A549 (cell line): ENCODE data around the gene EEFSEC. TPM values are rescaled to one million over a fixed set of nuclear protein-coding genes. Genes with fewer than 3 reads are reported as not detected.

Experiments used
- ATAC-seq, 2 experiments: fragments of 200-7000 bp in 1 of 2; fragments of >200 bp in 1 of 2; cut with Nextera tagmentation in 1 of 2; cut with Tn5 transposase in 1 of 2; 3 replicates each; pipeline versions ENCODE4 v1.8.0 to v1.9.1; 2018 to 2020; ENCODE audit warnings: mild to moderate bottlenecking in 1 of 2, moderate library complexity in 1 of 2
- CTCF ChIA-PET: fragments of 300-600 bp; sonication (Branson Sonifier 250); formaldehyde crosslinking; extraction: SDS; loops from one replicate; lab custom pipeline; 2021; ENCODE audit warnings: antibody characterized with exemption, inconsistent platforms; lab: Yijun Ruan, JAX
- POLR2A ChIA-PET: fragments of 350-600 bp; formaldehyde crosslinking; extraction: SDS; loops from one replicate; lab custom pipeline; 2021; ENCODE audit warnings: antibody characterized with exemption, inconsistent platforms; lab: Yijun Ruan, JAX
- DNase-seq, 2 experiments: peaks; one replicate each; pipeline versions ENCODE4 v3.0.0 to v3.0.0-alpha.2; 2011 to 2016; ENCODE audit warnings: low read depth in 1 of 2, low spot score in 1 of 2
- FAIRE-seq: peaks from 2 replicates; lab custom pipeline; 2011; peaks lifted over from hg19 to GRCh38; lab: Jason Lieb, UNC
- H3K27ac ChIP-seq, 2 experiments: fragments of >200 bp; sonication (Bioruptor Twin); formaldehyde crosslinking; 3 replicates each; pipeline ENCODE4 v1.5.1; 2016 to 2017
- H3K4me1 ChIP-seq: fragments of >200 bp; sonication (Bioruptor Twin); formaldehyde crosslinking; 3 replicates; pipeline ENCODE4 v1.6.1; 2016
- H3K4me2 ChIP-seq: fragments of >200 bp; sonication (Bioruptor Twin); formaldehyde crosslinking; 3 replicates; pipeline ENCODE4 v1.6.1; 2016
- H3K4me3 ChIP-seq: fragments of >200 bp; sonication (Bioruptor Twin); formaldehyde crosslinking; 3 replicates; pipeline ENCODE4 v1.5.1; 2016
- H3K9me3 ChIP-seq: fragments of >200 bp; sonication (Bioruptor Twin); formaldehyde crosslinking; 3 replicates; pipeline ENCODE4 v1.6.1; 2016
- ATOH8 ChIP-seq: fragments of 250-450 bp; sonication (Bioruptor Pico); IDR thresholded peaks from 2 replicates; pipeline ENCODE4 v1.5.0; 2020; ENCODE audit warnings: low read depth, mild to moderate bottlenecking, moderate library complexity
- BCL3 ChIP-seq: fragments of >200 bp; sonication (Bioruptor Twin); formaldehyde crosslinking; IDR thresholded peaks from 3 replicates; pipeline ENCODE4 v1.6.1; 2016
- BHLHE40 ChIP-seq: IDR thresholded peaks from 2 replicates; pipeline ENCODE4 v1.6.1; 2012; ENCODE audit warnings: low read depth, low read length, inconsistent platforms
- CBX2 ChIP-seq: fragments of 200-600 bp; sonication (generic); IDR thresholded peaks from 2 replicates; pipeline ENCODE4 v1.6.1; 2016; ENCODE audit warnings: low read depth, mild to moderate bottlenecking, borderline replicate concordance
- CBX8 ChIP-seq: fragments of 200-600 bp; sonication (generic); IDR thresholded peaks from 2 replicates; pipeline ENCODE4 v1.6.1; 2016
- CEBPB ChIP-seq, 2 experiments: fragments of >200 bp in 1 of 2; sonication (Bioruptor Twin) in 1 of 2; formaldehyde crosslinking in 1 of 2; IDR thresholded peaks; 2 replicates each; pipeline ENCODE4 v1.6.1; 2012 to 2016
- EHF ChIP-seq: fragments of 250-450 bp; sonication (Bioruptor Pico); IDR thresholded peaks from 2 replicates; pipeline ENCODE4 v1.5.0; 2020; ENCODE audit warnings: mild to moderate bottlenecking
- EHMT2 ChIP-seq: fragments of 200-600 bp; sonication (generic); IDR thresholded peaks from 2 replicates; pipeline ENCODE4 v1.6.1; 2016; ENCODE audit warnings: antibody characterized with exemption, low read depth, mild to moderate bottlenecking, moderate library complexity
- ELK1 ChIP-seq: fragments of 150-350 bp; IDR thresholded peaks from 2 replicates; pipeline ENCODE4 v1.6.1; 2014; ENCODE audit warnings: low read depth, mild to moderate bottlenecking, low read length
- EP300 ChIP-seq, 2 experiments: fragments of >200 bp; sonication (Bioruptor Twin); formaldehyde crosslinking; IDR thresholded peaks; 2 replicates in 1 of 2; 3 replicates in 1 of 2; pipeline ENCODE4 v1.6.1; 2016 to 2017
- ESRRA ChIP-seq: fragments of 150-350 bp; IDR thresholded peaks from 2 replicates; pipeline ENCODE4 v1.6.1; 2014; ENCODE audit warnings: mild to moderate bottlenecking, low read length, borderline replicate concordance
- GATA3 ChIP-seq: IDR thresholded peaks from 2 replicates; pipeline ENCODE4 v1.6.1; 2012; ENCODE audit warnings: borderline replicate concordance
- HES2 ChIP-seq: fragments of >200 bp; sonication (Bioruptor Twin); formaldehyde crosslinking; IDR thresholded peaks from 2 replicates; pipeline ENCODE4 v1.6.1; 2016
- HOXA7 ChIP-seq: fragments of 250-450 bp; sonication (Bioruptor Pico); IDR thresholded peaks from 2 replicates; pipeline ENCODE4 v1.5.0; 2020; ENCODE audit warnings: mild to moderate bottlenecking, moderate library complexity
- MAZ ChIP-seq: fragments of 150-350 bp; IDR thresholded peaks from 2 replicates; pipeline ENCODE4 v1.6.1; 2014; ENCODE audit warnings: antibody characterized with exemption, low read depth, low read length, borderline replicate concordance
- PBX3 ChIP-seq: IDR thresholded peaks from 2 replicates; pipeline ENCODE4 v1.6.1; 2012
- POLR2A ChIP-seq: IDR thresholded peaks from 2 replicates; pipeline ENCODE4 v1.6.1; 2012; ENCODE audit warnings: mild to moderate bottlenecking, low read length
- RAD21 ChIP-seq, 2 experiments: fragments of >200 bp in 1 of 2; sonication (Bioruptor Twin) in 1 of 2; formaldehyde crosslinking in 1 of 2; IDR thresholded peaks in 1 of 2; conservative IDR thresholded peaks in 1 of 2; 2 replicates in 1 of 2; 3 replicates in 1 of 2; pipeline ENCODE4 v1.6.1; 2012 to 2018; ENCODE audit warnings: inconsistent platforms in 1 of 2
- REST ChIP-seq: fragments of 200-600 bp; sonication (generic); IDR thresholded peaks from 2 replicates; pipeline ENCODE4 v1.6.1; 2016; ENCODE audit warnings: antibody characterized with exemption, mild to moderate bottlenecking, moderate library complexity
- RNF2 ChIP-seq: fragments of 200-600 bp; sonication (generic); IDR thresholded peaks from 2 replicates; pipeline ENCODE4 v1.6.1; 2016; ENCODE audit warnings: low read depth, mild to moderate bottlenecking, antibody characterized with exemption, moderate library complexity, borderline replicate concordance
- SMC3 ChIP-seq: fragments of >200 bp; sonication (Bioruptor Twin); formaldehyde crosslinking; IDR thresholded peaks from 3 replicates; pipeline ENCODE4 v1.6.1; 2018; ENCODE audit warnings: inconsistent platforms
- ZSCAN20 ChIP-seq: fragments of 250-450 bp; sonication (Bioruptor Pico); IDR thresholded peaks from 2 replicates; pipeline ENCODE4 v1.8.0; 2022; ENCODE audit warnings: mild to moderate bottlenecking, moderate library complexity
- WGBS: methylation state at CpG from one replicate; pipeline ENCODE4 v1.1.6; 2017; ENCODE audit errors: missing lambda C conversion rate; 5-methylcytosine and 5-hydroxymethylcytosine counted together
- polyA plus RNA-seq, 4 experiments: library from polyadenylated mRNA; depleted of rRNA in 3 of 4; stranded (reverse); fragments of >200 nt; fragmentation: RNase III in 1 of 4; extraction: RNeasy Plus Mini Kit Qiagen cat#74134 plus additional on column Dnase treatment in 1 of 4; gene quantifications; 2 replicates in 3 of 4; 3 replicates in 1 of 4; pipeline ENCODE4 v1.2.3, GENCODE V29; 2011 to 2017

The EEFSEC gene
- polyA plus RNA-seq, 2 of the 4 experiments (the other 2 are of a cell fraction), result 6.9 to 7.3 TPM

- H3K27ac ChIP-seq, result no peak overlapping the region
- H3K4me1 ChIP-seq, result peaks cover 12% of the 10 kb centered on the region; the same call in 2 of the 3 replicates
- DNase-seq, result no peak
- no peak overlapping the region for H3K4me3 ChIP-seq
- ChIA-PET CTCF (interaction anchor here (1.4 kb wide), 1 partner anchor 170 kb away, joined by 3 read pairs; no protein-coding TSS in a partner anchor), POLR2A (no interaction called here)
- TF ChIP-seq EHMT2, result no peak
- no peak for TF ChIP-seq PBX3
- no peak for TF ChIP-seq SMC3
- TF ChIP-seq POLR2A, result no peak
- TF ChIP-seq ELK1, result no peak
- no peak for TF ChIP-seq BCL3
- no peak for TF ChIP-seq ATOH8 (CRISPR knock-in tag)
- TF ChIP-seq ZSCAN20 (CRISPR knock-in tag), result no peak
- TF ChIP-seq GATA3, result no peak
- no peak for TF ChIP-seq CBX2
- TF ChIP-seq HOXA7, result no peak
- no peak overlapping the region for H3K4me2 ChIP-seq
- ATAC-seq, result no peak
- H3K9me3 ChIP-seq, result peaks cover 6% of the 10 kb centered on the region; the same call in 1 of the 3 replicates
- no peak for FAIRE-seq
- WGBS, result 69% methylated on average over 2 of the region's 2 CpGs
Measured at GRCh38 chr3:128256131-128256530, 102.8 kb downstream of the EEFSEC start.

GRCh38 chr3:128257632-128258031, 104.4 kb downstream of the EEFSEC start:
- ChIA-PET POLR2A (no interaction called here), CTCF (interaction anchor here (1.0 to 1.3 kb wide), 2 partner anchors 31 to 360 kb away, joined by 3 to 4 read pairs; no protein-coding TSS in a partner anchor)
- WGBS, result 91% methylated on average over 6 of the region's 6 CpGs

More at GRCh38 chr3:128257632-128258031, 104.4 kb downstream of the EEFSEC start:
- H3K4me3 ChIP-seq, result no peak overlapping the region
- FAIRE-seq, result no peak
- H3K4me1 ChIP-seq, result peaks cover 8% of the 10 kb centered on the region; the same call in 2 of the 3 replicates
- DNase-seq, result no peak
- no peak for ATAC-seq
- no peak for TF ChIP-seq REST
- TF ChIP-seq BHLHE40, result no peak
- no peak for TF ChIP-seq CBX8
- TF ChIP-seq HES2, result no peak
- no peak for TF ChIP-seq ZSCAN20 (CRISPR knock-in tag)
- TF ChIP-seq RNF2, result no peak
- TF ChIP-seq RAD21 (conservative IDR thresholded peaks at IDR 0.05 in 1 of 2, IDR thresholded peaks at IDR 0.05 in 1 of 2), result no peak
- TF ChIP-seq PBX3, result no peak
- TF ChIP-seq CEBPB (IDR thresholded peaks at IDR 0.05), result no peak
- no peak for TF ChIP-seq BCL3
- TF ChIP-seq ESRRA, result no peak
- TF ChIP-seq EHF (CRISPR knock-in tag), result no peak
- no peak for TF ChIP-seq MAZ
- TF ChIP-seq EP300 (IDR thresholded peaks at IDR 0.05), result no peak
- H3K9me3 ChIP-seq, result peaks cover 6% of the 10 kb centered on the region; the same call in 1 of the 3 replicates
- no peak overlapping the region for H3K27ac ChIP-seq
- no peak overlapping the region for H3K4me2 ChIP-seq
